ENCODE data around the gene THSD7A. TPM values are rescaled to one million over a fixed set of nuclear protein-coding genes. Genes with fewer than 3 reads are reported as not detected.

Gene THSD7A
- total RNA-seq, 1 donor from 2014 or later: 16.1 TPM

DNA sequence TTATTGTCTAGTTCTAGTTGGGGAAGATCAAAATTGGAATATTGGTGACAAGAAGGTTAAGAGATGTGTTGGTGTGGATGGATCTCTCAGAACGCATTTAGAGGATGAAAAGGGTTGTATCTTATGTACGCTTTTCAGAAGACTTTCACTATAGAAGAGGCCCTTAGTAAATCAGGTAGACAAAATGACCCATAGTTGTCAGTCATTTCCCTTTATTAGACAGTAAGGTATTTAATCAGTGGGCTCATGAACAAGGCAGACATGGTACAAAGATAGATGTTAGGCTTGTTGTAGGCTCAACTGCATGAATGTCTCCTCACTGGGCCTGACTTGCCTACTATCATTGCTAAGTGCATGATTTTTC lies 499.2 kb downstream of the THSD7A start:
- no peak for DNase-seq (ENCODE audit: low read depth in 2 of 2)

DNA sequence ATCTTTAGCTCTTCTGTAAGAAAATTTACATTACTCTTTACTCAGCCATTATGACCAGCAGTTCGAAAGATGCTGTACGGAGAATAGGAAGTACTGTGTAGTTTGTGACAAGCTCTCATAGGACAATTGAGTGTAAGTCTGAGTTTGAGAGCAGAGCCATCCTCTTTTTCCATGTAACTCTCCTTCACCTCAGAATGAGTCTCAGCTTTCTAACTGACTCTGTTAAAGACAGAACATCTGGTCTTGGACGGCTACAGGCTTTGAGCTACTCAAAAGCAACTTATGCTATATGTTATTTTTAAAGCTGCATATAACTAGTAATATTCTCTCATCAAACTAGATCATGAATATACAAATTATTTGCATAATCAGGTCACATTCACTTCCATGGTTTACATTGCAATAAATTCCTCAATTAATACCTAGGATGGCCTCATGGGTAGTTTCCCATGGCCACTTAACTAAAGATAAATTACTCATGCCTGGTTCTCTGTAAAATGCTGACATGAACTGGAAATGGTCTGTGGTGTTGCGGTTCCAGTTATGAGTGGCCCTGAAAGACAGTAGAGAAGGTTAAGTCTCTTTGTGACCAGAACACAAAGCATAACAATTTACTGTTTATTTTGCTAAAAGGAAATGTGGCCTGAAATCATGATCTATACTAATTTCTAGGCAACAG lies 499.7 kb downstream of the THSD7A start:
- no peak for DNase-seq (ENCODE audit: low read depth in 2 of 2)

DNA sequence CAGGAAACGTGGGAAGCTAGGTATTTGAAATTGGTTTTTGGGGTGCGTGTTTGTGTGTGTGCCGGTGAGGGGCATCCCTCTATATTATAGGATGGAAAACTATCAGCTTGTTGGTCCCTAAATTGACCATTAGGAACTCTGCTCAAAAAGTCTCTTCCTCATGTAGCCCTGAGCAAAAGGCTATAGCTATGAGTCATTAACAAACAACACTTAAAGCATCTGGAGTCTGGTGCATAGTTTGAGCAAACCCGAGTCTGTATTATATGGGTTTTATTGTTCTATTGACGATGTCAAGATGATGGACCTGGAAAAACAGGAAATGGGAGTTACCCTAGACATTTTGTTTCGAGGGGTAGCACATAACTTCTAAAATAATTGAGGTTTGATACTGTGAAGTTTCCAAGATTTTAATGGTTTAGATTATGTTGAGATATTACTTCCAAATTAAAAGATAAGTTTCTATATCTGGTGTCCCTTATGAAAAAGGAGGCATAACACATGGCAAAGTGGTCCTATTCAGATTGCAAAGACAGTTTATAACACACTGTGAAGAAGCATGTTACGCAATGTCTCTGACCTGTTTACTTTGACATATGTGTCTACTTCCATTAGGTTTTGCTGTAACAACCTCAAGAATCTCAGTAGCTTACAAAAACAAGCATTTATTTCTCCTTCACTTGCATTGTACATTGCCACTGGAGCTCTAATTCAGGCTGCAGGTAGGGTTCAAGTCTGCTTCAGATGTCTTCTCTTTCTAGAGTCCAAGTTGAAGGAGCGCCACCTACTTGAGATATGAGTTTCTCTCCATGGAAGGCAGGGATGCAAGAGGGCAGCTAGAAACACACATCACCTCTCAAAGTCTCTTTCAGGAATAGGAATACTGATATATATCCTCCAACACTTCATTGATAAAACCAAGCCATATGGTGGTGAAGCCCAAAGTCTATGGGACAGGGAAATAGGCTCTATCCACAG lies 500.6 kb downstream of the THSD7A start:
- DNase-seq (ENCODE audit: low read depth in 2 of 2): no peak

DNA sequence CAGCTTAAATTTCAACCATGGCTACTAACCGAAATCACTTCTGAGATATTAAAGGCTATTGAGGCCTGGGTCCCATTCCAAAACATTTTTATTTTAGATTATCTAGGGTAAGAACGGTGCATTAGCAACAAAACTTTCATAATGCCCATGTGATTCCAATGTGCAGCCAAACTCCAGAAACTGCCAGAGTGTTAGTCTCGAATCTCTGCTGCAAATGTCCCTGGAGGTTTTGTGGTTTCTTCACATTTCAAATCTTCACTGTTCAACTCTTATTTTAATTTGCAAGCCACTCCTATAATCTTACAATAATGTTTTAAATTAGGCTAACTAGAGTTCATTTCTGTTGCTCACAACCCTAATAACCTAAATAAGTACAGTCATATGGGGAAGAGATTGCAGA lies 501.3 kb downstream of the THSD7A start:
- DNase-seq (ENCODE audit: low read depth in 2 of 2): no peak

DNA sequence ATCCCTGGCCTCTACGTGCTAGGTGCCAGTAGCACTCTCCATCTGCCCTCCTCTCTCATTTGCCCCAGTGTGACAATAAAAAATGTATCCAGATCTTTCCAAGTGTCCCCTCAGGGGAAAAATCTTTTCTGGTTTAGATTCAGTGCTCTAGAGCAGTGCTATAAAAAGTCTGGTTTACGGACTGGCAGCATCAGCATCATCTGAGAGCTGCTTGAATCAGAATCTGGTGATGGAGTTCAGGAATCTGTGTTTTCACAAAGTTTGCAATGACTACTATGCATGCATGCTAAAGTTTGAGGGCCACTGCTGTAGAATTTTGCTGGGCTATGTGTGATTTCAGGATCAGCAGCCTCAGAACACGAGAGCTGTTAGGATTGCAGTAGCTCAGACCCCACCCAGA lies 501.8 kb downstream of the THSD7A start:
- DNase-seq (ENCODE audit: low read depth in 2 of 2): no peak

DNA sequence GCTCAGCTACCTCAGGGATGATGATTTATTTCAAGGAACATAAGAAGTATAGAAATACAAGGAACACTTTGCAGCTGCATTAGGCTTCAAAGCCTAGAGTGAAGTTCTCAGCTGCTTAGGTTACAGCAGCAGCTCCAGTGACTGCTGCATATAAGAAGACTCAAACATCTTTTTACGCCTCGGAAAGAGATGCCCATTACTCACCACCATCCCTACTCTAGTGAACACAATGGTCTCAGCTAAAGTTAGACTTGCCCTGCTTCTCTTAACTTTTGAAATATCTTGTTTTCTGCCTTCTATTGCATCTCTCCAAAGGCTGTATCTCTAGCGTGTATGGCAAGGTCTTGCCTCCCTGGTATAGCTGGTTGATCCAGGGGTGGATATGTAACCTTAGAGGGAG lies 502.4 kb downstream of the THSD7A start:
- DNase-seq (ENCODE audit: low read depth in 2 of 2): no peak

GRCh38 chr7:11328309-11328708 lies 503.7 kb downstream of the THSD7A start:
- no peak for DNase-seq (ENCODE audit: low read depth in 2 of 2)

DNA sequence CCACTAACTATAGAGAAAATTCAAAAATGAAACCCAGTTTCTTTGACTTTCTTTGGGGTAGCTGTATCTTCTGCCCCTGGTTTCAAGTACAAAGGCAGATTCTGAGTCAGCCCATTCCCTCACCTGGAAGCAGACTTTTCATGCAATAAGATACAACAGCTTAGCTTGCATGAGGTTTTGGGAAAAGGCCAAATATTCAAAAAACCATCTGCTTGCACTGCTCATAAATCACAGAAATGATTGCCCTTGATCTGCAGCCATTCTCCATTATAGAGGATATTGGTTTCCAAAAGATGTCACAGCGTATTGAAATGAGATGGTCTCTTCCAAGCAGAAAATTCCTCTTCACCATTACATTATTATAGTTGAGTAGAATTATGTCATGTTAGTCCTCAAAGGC lies 504.4 kb downstream of the THSD7A start:
- no peak for DNase-seq (ENCODE audit: low read depth in 2 of 2)

Data from lung microvascular endothelial cell (primary cell).